Stimulated activated CD4-positive, alpha-beta T cell treated with anti-CD3 and anti-CD28 coated beads, Interleukin-15, amount 100 ng/mL, for 24 hours (primary cell): Measurements from ENCODE around the gene BOC.
A peak's percentile ranks its signal among the peaks of the same experiment; 100 is the strongest.

Experiments used
- DNase-seq: peaks from one replicate; pipeline ENCODE4 v3.0.0-alpha.2; 2020

The BOC gene

DNA sequence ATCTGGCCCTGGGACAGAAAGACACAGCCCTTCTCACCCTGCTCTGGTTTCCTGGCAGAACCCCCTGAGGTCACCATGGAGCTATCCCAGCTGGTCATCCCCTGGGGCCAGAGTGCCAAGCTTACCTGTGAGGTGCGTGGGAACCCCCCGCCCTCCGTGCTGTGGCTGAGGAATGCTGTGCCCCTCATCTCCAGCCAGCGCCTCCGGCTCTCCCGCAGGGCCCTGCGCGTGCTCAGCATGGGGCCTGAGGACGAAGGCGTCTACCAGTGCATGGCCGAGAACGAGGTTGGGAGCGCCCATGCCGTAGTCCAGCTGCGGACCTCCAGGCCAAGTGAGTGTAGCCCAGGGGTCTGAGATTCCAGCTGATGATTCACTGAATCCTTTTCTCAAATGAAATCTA, 61.7 kb downstream of the BOC start:
- DNase-seq = no peak

- DNase-seq = no peak
Measured at GRCh38 chr3:113273604-113274378, 62.4 kb downstream of the BOC start.

- DNase-seq = no peak
Measured at GRCh38 chr3:113274425-113275257, 63.3 kb downstream of the BOC start.

DNA sequence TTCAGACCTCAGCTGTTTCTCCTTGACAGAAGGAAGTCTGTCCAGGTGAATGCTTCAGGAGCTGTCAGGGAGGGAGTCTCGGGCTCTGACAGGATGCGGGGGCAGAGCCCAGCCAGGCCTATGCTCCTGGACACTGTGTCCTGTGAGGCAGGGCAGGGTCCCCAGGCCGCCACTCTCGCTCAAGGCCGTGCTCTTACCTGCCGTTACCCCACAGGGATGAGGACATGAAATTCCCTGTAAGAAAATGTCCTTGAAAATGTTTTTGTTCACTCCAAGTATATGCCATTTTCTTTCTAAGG, 63.9 kb downstream of the BOC start:
- no peak for DNase-seq

DNA sequence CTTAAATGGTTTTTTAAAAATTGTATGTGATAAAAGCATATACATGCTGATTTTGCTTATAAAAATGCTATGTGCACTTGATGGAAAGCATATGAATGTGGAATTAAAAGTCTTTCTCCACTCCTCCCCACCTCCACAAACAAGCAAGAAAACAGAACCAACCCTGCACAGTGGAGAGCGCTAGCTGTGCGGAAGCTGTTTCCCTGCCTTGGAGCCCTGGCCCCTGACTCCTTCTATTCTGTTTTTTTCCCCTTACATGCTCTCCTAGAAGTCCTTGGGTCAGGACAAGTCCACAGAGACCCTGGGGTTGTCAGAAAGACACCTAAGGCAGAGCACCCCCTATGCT, 64.2 kb downstream of the BOC start:
- no peak for DNase-seq

- no peak for DNase-seq
Measured at GRCh38 chr3:113275929-113276750, 64.8 kb downstream of the BOC start.

DNA sequence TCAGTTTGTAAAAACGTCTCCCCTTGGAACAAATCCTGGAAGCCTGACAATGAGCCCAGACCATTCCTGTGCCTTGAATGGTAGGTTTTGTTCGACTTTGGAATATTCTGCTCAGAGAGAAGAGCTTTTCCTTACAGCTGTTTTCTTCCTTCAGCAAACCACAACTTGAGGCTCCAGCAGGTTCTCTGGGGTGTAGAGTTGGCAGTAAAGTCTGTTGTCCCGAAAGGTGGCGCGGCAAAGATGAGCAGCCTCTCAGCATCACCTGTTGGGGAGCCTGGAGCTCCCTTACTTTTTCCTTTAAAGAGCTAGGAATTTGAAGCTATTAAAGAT, 65.4 kb downstream of the BOC start:
- no peak for DNase-seq

GRCh38 chr3:113277414-113277813, 66.1 kb downstream of the BOC start:
- no peak for DNase-seq

DNA sequence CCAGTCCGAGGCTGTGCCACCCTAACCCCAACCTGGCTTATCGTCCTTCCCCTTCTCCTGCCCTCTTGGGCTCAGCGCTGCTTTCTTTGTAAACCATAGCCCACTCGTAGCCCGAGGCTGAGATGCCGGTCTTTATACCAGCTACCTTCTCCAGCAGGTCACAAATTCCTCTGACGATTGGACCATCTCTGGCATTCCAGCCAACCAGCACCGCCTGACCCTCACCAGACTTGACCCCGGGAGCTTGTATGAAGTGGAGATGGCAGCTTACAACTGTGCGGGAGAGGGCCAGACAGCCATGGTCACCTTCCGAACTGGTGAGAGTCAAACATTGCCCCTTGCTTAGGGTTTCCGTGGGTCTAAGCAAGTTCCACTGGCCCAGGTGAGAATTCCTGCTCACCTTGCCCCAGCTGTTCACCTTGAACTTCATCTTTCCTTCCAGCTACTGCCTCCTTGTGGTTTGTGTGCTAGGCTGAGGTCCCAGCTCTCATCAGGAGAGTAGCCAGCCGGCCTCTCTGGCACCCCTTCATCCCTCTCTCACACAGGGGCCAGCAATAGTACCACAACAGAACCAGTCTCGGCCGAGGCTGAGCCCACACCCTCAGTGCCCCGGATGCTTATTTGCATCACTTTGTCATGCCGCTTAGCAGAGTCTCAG, 66.7 kb downstream of the BOC start:
- DNase-seq = no peak

- no peak for DNase-seq
Measured at GRCh38 chr3:113278599-113278955, 67.2 kb downstream of the BOC start.

DNA sequence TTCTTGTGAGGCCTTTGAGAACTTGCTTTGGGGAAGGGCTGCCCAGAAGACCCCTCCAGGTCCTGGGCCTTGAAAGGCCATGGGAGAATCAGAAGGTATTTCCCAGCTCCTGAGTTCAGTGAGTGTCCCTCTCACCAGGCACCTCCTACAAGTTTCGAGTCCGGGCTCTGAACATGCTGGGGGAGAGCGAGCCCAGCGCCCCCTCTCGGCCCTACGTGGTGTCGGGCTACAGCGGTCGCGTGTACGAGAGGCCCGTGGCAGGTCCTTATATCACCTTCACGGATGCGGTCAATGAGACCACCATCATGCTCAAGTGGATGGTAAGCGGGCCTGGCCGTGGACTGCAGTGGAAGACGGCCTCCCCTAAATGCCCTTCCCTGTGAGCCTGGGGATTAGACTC, 68.3 kb downstream of the BOC start:
- DNase-seq = no peak

DNA sequence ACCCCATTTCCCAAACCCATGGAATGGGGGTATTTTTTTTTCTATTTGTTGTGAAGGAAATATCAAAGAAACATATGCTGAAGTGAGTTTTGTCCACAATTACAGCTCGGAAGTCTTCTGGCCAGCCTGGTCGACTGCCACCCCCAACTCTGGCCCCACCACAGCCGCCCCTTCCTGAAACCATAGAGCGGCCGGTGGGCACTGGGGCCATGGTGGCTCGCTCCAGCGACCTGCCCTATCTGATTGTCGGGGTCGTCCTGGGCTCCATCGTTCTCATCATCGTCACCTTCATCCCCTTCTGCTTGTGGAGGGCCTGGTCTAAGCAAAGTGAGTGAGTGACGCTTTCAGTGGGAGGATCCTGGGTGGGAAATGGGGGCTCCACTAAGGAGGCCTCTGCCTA, 71.9 kb downstream of the BOC start:
- no peak for DNase-seq

GRCh38 chr3:113284453-113285050, 73.2 kb downstream of the BOC start:
- DNase-seq = no peak

GRCh38 chr3:113285226-113285625, 73.9 kb downstream of the BOC start:
- no peak for DNase-seq

DNA sequence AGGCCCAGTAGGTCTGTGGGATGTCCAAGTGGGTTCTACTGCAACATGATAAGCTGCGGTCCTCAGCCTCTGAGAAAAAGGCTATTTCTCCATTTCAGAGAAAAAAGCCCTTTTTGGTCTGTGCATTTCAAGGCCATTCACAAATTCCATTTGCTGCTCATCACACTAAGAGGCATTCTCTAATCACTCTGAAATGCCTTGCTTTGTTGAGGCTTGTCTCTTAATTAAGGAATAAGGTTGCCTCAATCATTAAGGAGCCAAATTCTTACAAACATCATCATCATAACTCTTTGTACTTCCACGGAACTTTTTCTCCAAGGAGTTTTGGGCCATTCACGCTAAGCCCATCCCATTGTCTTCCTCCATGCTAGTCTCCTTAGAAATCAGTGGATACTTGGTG, 74.4 kb downstream of the BOC start:
- DNase-seq = no peak

GRCh38 chr3:113286524-113286923, 75.2 kb downstream of the BOC start:
- DNase-seq = no peak

DNA sequence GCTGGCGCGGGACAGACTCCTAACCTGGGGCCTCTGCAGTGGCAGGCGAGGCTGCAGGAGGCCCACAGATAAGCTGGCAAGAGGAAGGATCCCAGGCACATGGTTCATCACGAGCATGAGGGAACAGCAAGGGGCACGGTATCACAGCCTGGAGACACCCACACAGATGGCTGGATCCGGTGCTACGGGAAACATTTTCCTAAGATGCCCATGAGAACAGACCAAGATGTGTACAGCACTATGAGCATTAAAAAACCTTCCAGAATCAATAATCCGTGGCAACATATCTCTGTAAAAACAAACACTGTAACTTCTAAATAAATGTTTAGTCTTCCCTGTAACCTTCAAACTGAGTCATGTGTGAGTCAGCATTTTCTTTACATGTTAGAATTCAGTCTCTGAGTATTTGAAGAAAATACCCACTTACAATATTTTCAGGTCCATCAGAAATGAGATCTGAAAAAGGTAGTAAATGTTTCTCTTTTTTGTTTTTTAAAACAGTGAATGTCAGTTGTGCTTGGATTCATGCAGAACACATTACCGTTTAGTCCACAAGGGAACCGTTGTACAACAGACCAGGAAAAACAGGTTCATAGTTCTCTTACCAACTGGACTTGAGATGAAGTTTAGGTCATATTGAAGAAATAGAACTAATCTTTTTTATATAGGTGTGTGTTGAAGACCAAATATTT, 75.9 kb downstream of the BOC start:
- no peak for DNase-seq

- peak; percentile 63 for DNase-seq
Measured at GRCh38 chr3:113287803-113288648, 76.7 kb downstream of the BOC start.

DNA sequence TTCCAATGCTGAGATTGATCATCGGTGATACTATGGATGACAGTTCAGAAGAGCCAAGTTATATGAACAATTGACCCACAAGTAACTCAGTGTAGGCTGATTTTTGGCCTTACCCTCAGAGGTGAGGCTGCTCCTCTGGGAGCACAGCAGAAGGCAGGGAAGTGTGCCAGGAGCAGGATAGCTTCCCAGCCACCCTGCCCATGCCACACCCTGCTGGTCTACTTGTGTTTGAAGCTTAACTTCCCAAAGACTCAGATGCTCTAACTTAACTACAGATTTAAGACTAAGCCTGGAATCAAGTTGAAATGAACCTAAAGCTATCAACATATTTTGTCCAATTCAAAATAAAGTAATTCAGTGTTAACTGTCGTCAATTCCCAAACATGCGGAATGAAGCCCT, 77.5 kb downstream of the BOC start:
- DNase-seq = no peak

GRCh38 chr3:113291572-113291971, 80.2 kb downstream of the BOC start:
- no peak for DNase-seq

- no peak for DNase-seq
Measured at GRCh38 chr3:113292933-113293332, 81.6 kb downstream of the BOC start.

GRCh38 chr3:113293348-113293747, 82.0 kb downstream of the BOC start:
- DNase-seq = no peak
